LNCaP clone FGC (cell line): Measurements from ENCODE around the gene MRPL37.

ENCODE experiments used
- DNase-seq: peaks from one replicate; pipeline ENCODE4 v3.0.0-alpha.2; 2011; ENCODE audit warnings: low read depth
- H3K4me3 ChIP-seq: 2 replicates; pipeline ENCODE4 v1.5.1; 2011; ENCODE audit warnings: mild to moderate bottlenecking, low read depth, low read length, control low read depth
- TF ChIP-seq, protein P1 (sequence below): IDR thresholded peaks from 2 replicates; pipeline ENCODE4 v1.5.1; 2012; ENCODE audit warnings: mild to moderate bottlenecking; ENCODE audit not compliant: control insufficient read depth, insufficient read depth; ENCODE audit errors: extremely low read depth

Gene MRPL37

DNA sequence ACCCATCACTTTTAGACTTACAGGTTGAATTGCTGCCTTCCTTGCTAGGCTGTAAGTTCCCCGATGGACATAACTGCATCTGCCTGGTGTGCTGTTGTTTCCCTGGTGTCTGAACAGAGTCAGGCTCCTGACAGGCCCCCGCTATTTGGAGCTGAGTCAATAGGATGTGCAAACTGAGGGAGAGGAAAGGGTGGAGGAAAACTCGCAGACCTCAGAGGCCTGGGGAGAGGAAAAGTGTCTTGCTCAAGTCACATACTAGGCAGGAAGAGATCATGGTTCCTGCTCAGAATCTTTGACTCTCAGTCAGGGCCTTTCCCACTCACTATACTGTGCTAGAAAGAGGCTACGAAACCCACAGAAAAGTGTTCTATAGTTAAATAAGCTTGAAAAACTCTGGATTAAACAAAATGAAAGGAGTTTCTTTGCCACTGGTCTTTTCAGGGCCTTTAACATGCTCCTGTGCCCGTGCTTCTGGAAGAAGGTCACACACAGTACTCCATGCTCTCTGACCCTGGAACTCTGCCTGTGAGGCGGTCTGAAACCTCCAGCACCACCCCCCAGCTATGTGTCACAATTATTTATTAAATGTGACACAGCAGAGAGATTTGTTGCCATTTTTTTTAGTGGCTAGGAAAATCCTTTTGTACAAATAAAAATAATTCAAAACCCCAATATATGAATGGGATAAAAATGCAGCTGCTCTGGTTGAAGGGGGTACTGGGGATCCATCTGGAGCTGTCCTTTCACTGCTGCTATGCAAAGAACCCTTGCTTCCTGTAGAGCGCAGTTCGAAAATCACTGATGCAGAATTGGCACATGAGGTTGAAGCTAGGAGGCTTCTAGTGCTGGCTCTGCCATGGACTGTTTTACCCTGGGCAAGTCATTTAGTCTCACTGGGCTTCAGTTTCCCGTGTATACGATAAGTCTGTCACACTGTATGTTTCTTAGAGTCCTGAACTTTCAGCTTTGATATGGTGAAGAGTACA is 27.1 kb upstream of the MRPL37 start:
- no peak for DNase-seq
- H3K4me3 ChIP-seq, result no peak overlapping the region
- TF ChIP-seq, protein P1, sequence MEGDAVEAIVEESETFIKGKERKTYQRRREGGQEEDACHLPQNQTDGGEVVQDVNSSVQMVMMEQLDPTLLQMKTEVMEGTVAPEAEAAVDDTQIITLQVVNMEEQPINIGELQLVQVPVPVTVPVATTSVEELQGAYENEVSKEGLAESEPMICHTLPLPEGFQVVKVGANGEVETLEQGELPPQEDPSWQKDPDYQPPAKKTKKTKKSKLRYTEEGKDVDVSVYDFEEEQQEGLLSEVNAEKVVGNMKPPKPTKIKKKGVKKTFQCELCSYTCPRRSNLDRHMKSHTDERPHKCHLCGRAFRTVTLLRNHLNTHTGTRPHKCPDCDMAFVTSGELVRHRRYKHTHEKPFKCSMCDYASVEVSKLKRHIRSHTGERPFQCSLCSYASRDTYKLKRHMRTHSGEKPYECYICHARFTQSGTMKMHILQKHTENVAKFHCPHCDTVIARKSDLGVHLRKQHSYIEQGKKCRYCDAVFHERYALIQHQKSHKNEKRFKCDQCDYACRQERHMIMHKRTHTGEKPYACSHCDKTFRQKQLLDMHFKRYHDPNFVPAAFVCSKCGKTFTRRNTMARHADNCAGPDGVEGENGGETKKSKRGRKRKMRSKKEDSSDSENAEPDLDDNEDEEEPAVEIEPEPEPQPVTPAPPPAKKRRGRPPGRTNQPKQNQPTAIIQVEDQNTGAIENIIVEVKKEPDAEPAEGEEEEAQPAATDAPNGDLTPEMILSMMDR, result no peak

DNA sequence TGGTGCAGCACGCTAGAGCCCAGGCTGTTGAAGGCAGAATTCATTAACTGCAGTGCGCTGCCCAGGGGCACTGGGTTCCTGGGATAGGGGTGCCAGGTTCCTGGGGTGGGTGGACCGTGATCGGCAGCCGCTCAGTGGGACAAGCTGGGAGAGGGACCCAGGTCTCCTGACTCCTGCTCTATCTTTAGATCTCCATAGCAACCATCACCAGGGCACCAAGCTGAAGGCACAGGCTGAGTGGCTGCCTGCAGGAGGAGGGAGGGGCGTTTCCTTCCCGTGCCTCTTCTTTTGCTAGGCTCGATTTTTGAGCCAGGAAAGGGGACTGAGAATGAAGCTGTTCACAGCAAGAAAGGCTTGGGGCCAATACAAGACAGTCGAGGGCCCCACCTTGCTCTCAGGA is 26.3 kb upstream of the MRPL37 start:
- TF ChIP-seq, protein P1, result no peak
- no peak overlapping the region for H3K4me3 ChIP-seq
- no peak for DNase-seq

DNA sequence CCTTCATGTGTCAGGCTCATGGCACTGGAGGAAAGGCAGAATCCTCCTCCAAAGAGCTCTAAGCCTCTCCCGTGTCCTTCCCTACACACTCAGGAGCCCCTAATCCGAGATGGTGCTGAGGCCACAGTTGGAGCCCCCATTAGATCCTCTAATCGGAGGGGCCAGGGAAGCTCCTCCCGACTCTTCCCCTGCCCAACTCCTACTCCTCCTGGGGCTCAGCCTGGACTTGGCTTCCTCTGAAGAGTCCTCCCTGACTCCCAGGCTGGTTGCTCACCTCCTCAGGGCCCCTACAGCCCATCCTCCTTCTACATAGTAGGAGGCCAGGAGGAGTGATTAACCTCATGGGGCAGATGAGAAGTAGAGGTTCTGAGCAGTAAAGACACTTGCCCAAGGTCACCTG is 25.9 kb upstream of the MRPL37 start:
- no peak for DNase-seq
- H3K4me3 ChIP-seq, result no peak overlapping the region
- TF ChIP-seq, protein P1, result no peak

DNA sequence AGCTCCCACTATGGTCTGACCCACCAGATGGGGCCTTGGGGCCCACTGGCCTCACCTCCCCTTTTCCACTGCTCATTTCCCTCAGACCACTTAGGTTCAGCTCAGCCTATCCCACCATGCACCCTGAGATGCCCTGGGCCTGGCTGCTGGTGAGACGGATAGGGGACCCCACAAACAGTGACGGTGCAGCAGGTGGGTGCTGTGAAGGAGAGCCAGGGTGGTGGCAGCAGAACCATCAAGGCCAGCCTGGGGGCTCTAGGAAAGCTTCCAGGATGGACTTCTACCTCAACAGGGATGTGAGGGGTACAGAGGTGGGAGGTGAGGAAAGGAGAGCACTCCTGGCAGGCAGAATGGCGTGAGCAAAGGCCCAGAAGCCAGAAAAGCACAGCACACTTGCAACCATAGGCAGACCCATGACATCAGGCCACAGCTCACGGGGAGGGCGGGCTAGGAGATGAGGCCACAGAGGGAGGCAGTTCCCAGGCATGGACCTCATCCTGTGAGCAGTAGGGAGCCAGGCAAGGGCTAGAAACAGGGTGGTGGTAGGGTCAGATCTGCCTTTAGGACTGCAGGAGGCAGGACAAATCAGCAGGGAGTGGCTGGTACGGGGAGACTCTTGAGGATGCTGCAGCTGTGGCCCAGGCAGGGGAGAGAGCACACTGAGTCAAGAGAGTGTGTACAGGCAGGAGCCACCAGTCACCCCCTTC is 23.2 kb upstream of the MRPL37 start:
- no peak overlapping the region for H3K4me3 ChIP-seq
- TF ChIP-seq, protein P1, result no peak
- no peak for DNase-seq

DNA sequence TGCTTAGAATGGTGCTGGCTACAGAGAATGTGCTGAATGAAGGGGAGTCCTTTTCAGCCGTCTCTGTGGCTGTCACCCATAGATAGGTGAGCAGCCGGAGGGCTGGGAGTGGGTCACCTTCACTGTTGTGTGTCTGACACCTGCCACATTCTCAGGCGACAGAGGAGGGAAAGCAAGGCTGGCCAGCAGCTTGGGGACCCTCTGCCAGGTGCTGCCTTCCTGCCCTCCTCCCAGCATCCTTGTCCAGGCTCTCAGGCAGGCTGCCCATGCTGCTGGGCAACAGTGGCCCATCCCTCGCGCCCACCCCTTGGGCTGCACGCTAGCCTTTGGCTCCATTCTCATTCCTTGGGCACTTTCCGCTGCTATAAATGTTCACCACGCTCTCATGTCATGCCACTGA is 22.2 kb upstream of the MRPL37 start:
- no peak for DNase-seq
- TF ChIP-seq, protein P1, result no peak
- no peak overlapping the region for H3K4me3 ChIP-seq

DNA sequence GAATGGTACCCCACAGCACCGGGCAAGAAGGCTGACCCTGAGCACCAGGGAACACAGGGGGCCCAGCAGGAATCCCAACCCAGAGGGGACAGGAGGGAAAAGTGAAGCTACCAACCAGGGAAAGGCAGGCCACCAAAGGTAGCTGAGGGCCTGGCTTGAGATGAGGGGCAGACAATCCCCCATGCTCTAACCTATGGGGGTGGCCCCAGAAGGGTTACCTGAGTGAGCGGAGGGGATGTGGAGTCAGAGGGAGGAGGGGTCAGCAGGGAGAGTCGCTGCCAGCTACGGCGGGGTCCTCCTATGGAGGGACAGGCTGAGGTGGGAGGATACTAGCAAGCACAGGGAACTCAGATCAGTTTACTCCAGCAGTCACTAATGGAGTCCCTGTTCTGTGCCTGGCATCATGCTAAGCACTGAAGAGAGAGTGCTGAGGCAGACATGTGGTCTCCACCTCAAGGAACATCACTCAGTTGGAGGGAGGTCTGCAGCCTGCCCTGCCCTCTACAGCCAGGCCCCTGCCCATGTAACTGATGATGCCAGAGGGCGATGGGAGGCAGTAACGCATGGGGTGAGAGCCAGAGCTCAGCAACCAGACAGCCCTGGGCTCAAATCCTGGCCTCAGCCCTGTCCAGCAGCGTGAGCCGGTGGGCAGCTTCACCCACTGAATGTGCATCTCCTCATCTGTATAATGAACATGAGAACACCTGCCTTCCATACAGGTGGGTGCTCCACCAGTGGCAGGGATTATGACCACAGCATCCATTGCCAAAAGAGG is 21.5 kb upstream of the MRPL37 start:
- no peak overlapping the region for H3K4me3 ChIP-seq
- DNase-seq, result no peak
- TF ChIP-seq, protein P1, result no peak
